Measurements from ENCODE around the gene ATXN7L1.

The ATXN7L1 gene

GRCh38 chr7:105907129-105907846, 30.9 kb upstream of the ATXN7L1 start:
- in situ Hi-C loops (cut with HindIII; ENCODE audit: low pct_ligation_motif_present, low sequenced_read_pairs), result no loop called here
- Histone ChIP-seq H3K27me3 (replicated peaks) (no peaks in the 10 kb centered on the region), H3K27ac (no peak overlapping the region), H3K36me3 (replicated peaks) (no peaks in the 10 kb centered on the region), H3K4me3 (ENCODE audit: low read depth, low read length) (no peak overlapping the region)
- no peak for DNase-seq
- TF ChIP-seq CTCF (IDR thresholded peaks at IDR 0.05; ENCODE audit: low read depth, low read length, missing control alignments), result no peak

DNA sequence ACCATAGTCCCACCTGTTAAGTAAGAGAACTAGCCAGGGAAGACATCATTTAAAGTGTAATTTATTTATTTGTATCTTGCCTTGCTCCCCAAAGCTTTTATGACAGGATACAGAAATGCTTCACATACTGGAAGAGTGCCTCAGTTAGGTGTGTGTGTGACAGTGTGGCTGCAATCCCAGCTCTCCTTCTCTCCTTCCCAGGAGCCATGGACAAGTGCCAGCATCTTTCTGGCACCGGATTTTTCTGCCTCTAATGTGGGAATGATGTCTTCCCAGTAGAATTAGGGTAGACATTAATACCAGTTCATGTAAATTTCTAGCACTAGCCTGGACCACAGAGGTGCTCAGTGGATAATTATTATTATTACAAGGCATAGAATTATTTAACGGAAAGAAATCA, 30.3 kb upstream of the ATXN7L1 start:
- H3K27me3 ChIP-seq (replicated peaks), result no peaks in the 10 kb centered on the region
- no peak for TF ChIP-seq CTCF (IDR thresholded peaks at IDR 0.05; ENCODE audit: low read depth, low read length, missing control alignments)
- in situ Hi-C loops (cut with HindIII; ENCODE audit: low pct_ligation_motif_present, low sequenced_read_pairs), result no loop called here

DNA sequence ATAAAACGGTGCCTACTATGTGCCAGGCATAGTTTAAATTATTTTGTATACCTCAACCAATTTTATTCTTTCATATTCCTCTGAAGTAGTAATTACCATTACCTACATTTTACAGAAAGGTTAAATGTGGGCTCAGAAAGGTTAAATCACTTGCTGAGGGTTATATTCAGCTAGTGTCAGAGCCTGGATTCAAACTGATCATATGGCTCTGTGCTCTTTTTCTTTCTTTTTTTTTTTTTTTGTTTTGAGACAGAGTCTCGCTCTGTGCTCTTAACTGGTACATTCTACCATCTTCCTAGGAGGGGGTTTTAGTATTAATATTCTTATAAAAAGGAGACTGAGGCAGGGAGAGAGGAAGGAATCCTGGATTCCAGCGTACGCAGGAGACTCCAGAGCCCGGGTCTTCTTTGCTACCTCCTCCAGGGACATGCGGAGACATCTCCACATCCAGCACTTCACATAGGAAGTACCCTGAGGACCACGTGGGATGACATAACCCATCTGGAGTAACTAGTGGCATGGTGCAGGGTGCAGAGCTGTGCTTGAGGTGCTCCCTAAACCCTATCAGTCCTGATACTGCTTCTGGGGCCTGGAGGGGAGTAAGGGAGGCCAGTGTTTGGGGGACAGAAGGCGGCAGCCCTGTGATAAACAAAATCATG, 29.6 kb upstream of the ATXN7L1 start:
- no peak overlapping the region for H3K27ac ChIP-seq
- H3K27me3 ChIP-seq (replicated peaks), result no peaks in the 10 kb centered on the region
- no peaks in the 10 kb centered on the region for H3K36me3 ChIP-seq (replicated peaks)
- DNase-seq, result no peak
- H3K4me3 ChIP-seq (ENCODE audit: low read depth, low read length), result no peak overlapping the region
- in situ Hi-C loops (cut with HindIII; ENCODE audit: low pct_ligation_motif_present, low sequenced_read_pairs), result no loop called here
- no peak for TF ChIP-seq CTCF (IDR thresholded peaks at IDR 0.05; ENCODE audit: low read depth, low read length, missing control alignments)

More for the DNA sequence above, 30.3 kb upstream of the ATXN7L1 start:
- no peak for DNase-seq
- no peak overlapping the region for H3K4me3 ChIP-seq (ENCODE audit: low read depth, low read length)
- no peak overlapping the region for H3K27ac ChIP-seq
- no peaks in the 10 kb centered on the region for H3K36me3 ChIP-seq (replicated peaks)

- H3K4me3 ChIP-seq (ENCODE audit: low read depth, low read length), result no peak overlapping the region
- no peaks in the 10 kb centered on the region for H3K27me3 ChIP-seq (replicated peaks)
- TF ChIP-seq CTCF (IDR thresholded peaks at IDR 0.05; ENCODE audit: low read depth, low read length, missing control alignments), result no peak
- no peak overlapping the region for H3K27ac ChIP-seq
- H3K36me3 ChIP-seq (replicated peaks), result no peaks in the 10 kb centered on the region
- no peak for DNase-seq
- in situ Hi-C loops (cut with HindIII; ENCODE audit: low pct_ligation_motif_present, low sequenced_read_pairs), result no loop called here
Observed at GRCh38 chr7:105905209-105905909, 29.0 kb upstream of the ATXN7L1 start.

DNA sequence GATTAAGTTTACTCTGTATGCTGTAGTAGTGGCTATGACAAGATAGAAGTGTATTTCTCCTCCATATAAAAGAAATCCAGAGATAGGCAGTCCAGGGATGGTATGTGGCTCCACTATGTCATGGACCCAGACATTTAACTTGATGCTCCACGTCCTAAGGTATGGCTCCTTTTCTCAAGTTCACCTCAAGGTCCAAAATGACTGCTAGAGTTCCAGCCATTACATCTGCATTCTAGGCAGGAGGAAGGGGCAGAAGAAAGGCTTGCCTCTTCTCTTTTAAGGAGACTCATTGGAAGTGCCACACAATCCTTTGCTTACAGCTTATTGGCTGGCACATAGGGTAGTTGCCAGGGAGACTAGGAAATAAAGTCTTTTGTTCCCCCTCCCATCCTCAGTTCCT, 27.7 kb upstream of the ATXN7L1 start:
- TF ChIP-seq CTCF (IDR thresholded peaks at IDR 0.05; ENCODE audit: low read depth, low read length, missing control alignments), result no peak
- Histone ChIP-seq H3K27ac (no peak overlapping the region), H3K4me3 (ENCODE audit: low read depth, low read length) (no peak overlapping the region), H3K36me3 (replicated peaks) (no peaks in the 10 kb centered on the region), H3K27me3 (replicated peaks) (no peaks in the 10 kb centered on the region)
- in situ Hi-C loops (cut with HindIII; ENCODE audit: low pct_ligation_motif_present, low sequenced_read_pairs), result no loop called here
- no peak for DNase-seq
